Adrenal gland (tissue), 5 donors: ENCODE results near the gene TNS3.

ENCODE experiments used
- CTCF ChIP-seq, 6 experiments: fragments of 450-650 bp in 4 of 6; fragments of 200-600 bp in 2 of 6; sonication (generic) in 1 of 6; IDR thresholded peaks; 1 replicate in 5 of 6; 2 replicates in 1 of 6; pipeline versions ENCODE4 v1.5.1 to v1.8.0; 2016 to 2021; ENCODE audit warnings: antibody characterized with exemption in 6 of 6, mild to moderate bottlenecking in 2 of 6, moderate library complexity in 1 of 6
- POLR2A ChIP-seq, 2 donors: fragments of 450-650 bp; IDR thresholded peaks; one replicate each; pipeline ENCODE4 v1.6.1; 2017; ENCODE audit warnings: antibody characterized with exemption in 2 of 2, mild to moderate bottlenecking in 2 of 2, moderate library complexity in 1 of 2
- donor health status: DM: no; HTN: no; CAD: no.

- no peak for TF ChIP-seq CTCF (IDR thresholded peaks at IDR 0.05)
- TF ChIP-seq POLR2A (IDR thresholded peaks at IDR 0.05) = no peak
Observed at GRCh38 chr7:47428052-47428767, 153.7 kb downstream of the TNS3 start.
